GM12892 (cell line): ENCODE results near the gene LHFPL3.

Experiments
- DNase-seq: peaks from one replicate; pipeline ENCODE4 v3.0.0; 2011; ENCODE audit not compliant: insufficient read length
- FAIRE-seq: peaks from 2 replicates; lab custom pipeline; 2011; peaks lifted over from hg19 to GRCh38; lab: Jason Lieb, UNC
- POLR2A ChIP-seq: IDR thresholded peaks from 2 replicates; pipeline ENCODE4 v1.6.1; 2011; ENCODE audit warnings: low read depth, low read length, control low read depth
- POLR2AphosphoS5 ChIP-seq: IDR thresholded peaks from 2 replicates; pipeline ENCODE4 v1.6.1; 2011; ENCODE audit warnings: low read depth, low read length, control low read depth
- TAF1 ChIP-seq: IDR thresholded peaks from 2 replicates; pipeline ENCODE4 v1.6.1; 2011; ENCODE audit warnings: low read depth, mild to moderate bottlenecking, control low read depth, low read length, borderline replicate concordance

LHFPL3 gene

GRCh38 chr7:104814671-104815400 lies 486.4 kb downstream of the LHFPL3 start:
- TF ChIP-seq TAF1 (no peak), POLR2AphosphoS5 (no peak), POLR2A (no peak)
- DNase-seq (no peak), FAIRE-seq (no peak)

GRCh38 chr7:104816537-104816936 lies 488.1 kb downstream of the LHFPL3 start:
- DNase-seq (no peak), FAIRE-seq (no peak)
- TF ChIP-seq TAF1 (no peak), POLR2AphosphoS5 (no peak), POLR2A (no peak)

- FAIRE-seq (no peak), DNase-seq (no peak)
- no peak for TF ChIP-seq POLR2A
Measured at GRCh38 chr7:104818961-104819880, 490.8 kb downstream of the LHFPL3 start.

GRCh38 chr7:104820836-104821535 lies 492.6 kb downstream of the LHFPL3 start:
- no peak for DNase-seq
- no peak for FAIRE-seq
- no peak for TF ChIP-seq POLR2AphosphoS5
- no peak for TF ChIP-seq POLR2A

GRCh38 chr7:104823177-104823576 lies 494.8 kb downstream of the LHFPL3 start:
- TF ChIP-seq TAF1 (no peak), POLR2AphosphoS5 (no peak), POLR2A (no peak)
- FAIRE-seq (no peak), DNase-seq (no peak)

- FAIRE-seq (no peak), DNase-seq (no peak)
- TF ChIP-seq POLR2A (no peak), POLR2AphosphoS5 (no peak), TAF1 (no peak)
Measured at GRCh38 chr7:104825099-104825498, 496.7 kb downstream of the LHFPL3 start.

- DNase-seq: no peak
- no peak for FAIRE-seq
- TF ChIP-seq POLR2A: no peak
- TF ChIP-seq POLR2AphosphoS5: no peak
- TF ChIP-seq TAF1: no peak
Measured at GRCh38 chr7:104826135-104826534, 497.7 kb downstream of the LHFPL3 start.

- DNase-seq (no peak), FAIRE-seq (no peak)
- TF ChIP-seq POLR2AphosphoS5 (no peak), POLR2A (no peak), TAF1 (no peak)
Measured at GRCh38 chr7:104836976-104837375, 508.6 kb downstream of the LHFPL3 start.

- no peak for DNase-seq
- TF ChIP-seq TAF1 (no peak), POLR2AphosphoS5 (no peak), POLR2A (no peak)
- no peak for FAIRE-seq
Measured at GRCh38 chr7:104838537-104839299, 510.3 kb downstream of the LHFPL3 start.

GRCh38 chr7:104839842-104840241 lies 511.4 kb downstream of the LHFPL3 start:
- FAIRE-seq: no peak
- TF ChIP-seq POLR2AphosphoS5: no peak
- TF ChIP-seq TAF1: no peak
- TF ChIP-seq POLR2A: no peak
- no peak for DNase-seq

GRCh38 chr7:104841798-104842197 lies 513.4 kb downstream of the LHFPL3 start:
- DNase-seq (no peak), FAIRE-seq (no peak)
- no peak for TF ChIP-seq POLR2A
- no peak for TF ChIP-seq TAF1
- TF ChIP-seq POLR2AphosphoS5: no peak
